Measurements from ENCODE around the gene GAL3ST3.
"Not testable (repeated sequence)": the region's sequence is repeated elsewhere in the genome, so short reads cannot be mapped to it uniquely, and the experiment has no call there.

Gene GAL3ST3

GRCh38 chr11:66048547-66049323, at the start of gene GAL3ST3:
Gene GAL3ST3 (minus strand): TSS chr11:66049161. CDS start chr11:66045415, 3,746 bp downstream.
- DNase-seq (ENCODE audit: low spot score), result no peak

GRCh38 chr11:66092125-66092524, 43.2 kb upstream of the GAL3ST3 start:
- not testable (repeated sequence) for DNase-seq (ENCODE audit: low spot score)

- no peak for DNase-seq (ENCODE audit: low spot score)
Observed at GRCh38 chr11:66090288-66090687, 41.3 kb upstream of the GAL3ST3 start.

GRCh38 chr11:66089067-66089466, 40.1 kb upstream of the GAL3ST3 start:
- DNase-seq (ENCODE audit: low spot score), result no peak

GRCh38 chr11:66087148-66087908, 38.4 kb upstream of the GAL3ST3 start:
- DNase-seq (ENCODE audit: low spot score), result no peak

GRCh38 chr11:66084821-66085475, 36.0 kb upstream of the GAL3ST3 start:
- DNase-seq (ENCODE audit: low spot score), result no peak

- DNase-seq (ENCODE audit: low spot score), result no peak
Observed at GRCh38 chr11:66083767-66084166, 34.8 kb upstream of the GAL3ST3 start.

GRCh38 chr11:66082946-66083698, 34.2 kb upstream of the GAL3ST3 start:
- DNase-seq (ENCODE audit: low spot score), result no peak

GRCh38 chr11:66081505-66081904, 32.5 kb upstream of the GAL3ST3 start:
- peak; percentile 88 for DNase-seq (ENCODE audit: low spot score)

- DNase-seq (ENCODE audit: low spot score), result peak; percentile 76
Observed at GRCh38 chr11:66080055-66080817, 31.3 kb upstream of the GAL3ST3 start.

GRCh38 chr11:66078949-66079348, 30.0 kb upstream of the GAL3ST3 start:
- not testable (repeated sequence) for DNase-seq (ENCODE audit: low spot score)

- DNase-seq (ENCODE audit: low spot score), result no peak
Observed at GRCh38 chr11:66077927-66078326, 29.0 kb upstream of the GAL3ST3 start.

GRCh38 chr11:66076561-66076960, 27.6 kb upstream of the GAL3ST3 start:
- no peak for DNase-seq (ENCODE audit: low spot score)

GRCh38 chr11:66075273-66075672, 26.3 kb upstream of the GAL3ST3 start:
- DNase-seq (ENCODE audit: low spot score), result no peak

- no peak for DNase-seq (ENCODE audit: low spot score)
Observed at GRCh38 chr11:66073669-66074068, 24.7 kb upstream of the GAL3ST3 start.

GRCh38 chr11:66072518-66072917, 23.6 kb upstream of the GAL3ST3 start:
- no peak for DNase-seq (ENCODE audit: low spot score)

GRCh38 chr11:66072081-66072480, 23.1 kb upstream of the GAL3ST3 start:
- DNase-seq (ENCODE audit: low spot score), result no peak

- DNase-seq (ENCODE audit: low spot score), result peak; percentile 37
Observed at GRCh38 chr11:66071381-66071801, 22.4 kb upstream of the GAL3ST3 start.

GRCh38 chr11:66070604-66071380, 21.8 kb upstream of the GAL3ST3 start:
- no peak for DNase-seq (ENCODE audit: low spot score)
